SK-N-SH (cell line): ENCODE results near the gene ARFIP1. TPM values are rescaled to one million over a fixed set of nuclear protein-coding genes. Genes with fewer than 3 reads are reported as not detected.

Source experiments
- CTCF ChIA-PET: fragments of 300-600, 350-600 bp; formaldehyde crosslinking; extraction: SDS; loops from one replicate; lab custom pipeline; 2021; lab: Yijun Ruan, JAX
- POLR2A ChIA-PET: fragments of 350-600 bp; sonication (Branson Sonifier 250); formaldehyde crosslinking; extraction: SDS; loops from one replicate; lab custom pipeline; 2020; ENCODE audit warnings: antibody characterized with exemption, inconsistent platforms; lab: Yijun Ruan, JAX
- DNase-seq: peaks from one replicate; pipeline ENCODE4 v3.0.0; 2012
- H2AFZ ChIP-seq: fragments of 200-600 bp; sonication (generic); 2 replicates; pipeline ENCODE4 v1.8.1; 2016; ENCODE audit warnings: antibody characterized with exemption, mild to moderate bottlenecking, low read depth
- H3F3A ChIP-seq: fragments of 200-600 bp; sonication (generic); replicated peaks from 2 replicates; pipeline ENCODE3; 2016; ENCODE audit warnings: antibody characterized with exemption, mild to moderate bottlenecking; ENCODE audit not compliant: insufficient read depth
- H3K27ac ChIP-seq, 2 experiments: fragments of 200-500 bp in 1 of 2; fragments of 200-600 bp in 1 of 2; sonication (Bioruptor generic) in 1 of 2; sonication (generic), shearing (Covaris generic) in 1 of 2; 2 replicates each; pipeline versions ENCODE4 v1.5.1 to v1.6.1; 2014 to 2016; ENCODE audit warnings: low read depth in 2 of 2, inconsistent platforms in 1 of 2, low read length in 1 of 2, mild to moderate bottlenecking in 1 of 2, mixed read lengths in 1 of 2
- H3K27me3 ChIP-seq: fragments of 200-600 bp; sonication (generic), shearing (Covaris generic); 2 replicates; pipeline ENCODE4 v1.6.1; 2016; ENCODE audit warnings: mixed run types; ENCODE audit not compliant: insufficient read depth
- H3K36me3 ChIP-seq, 2 experiments: fragments of 200-500 bp in 1 of 2; fragments of 200-600 bp in 1 of 2; sonication (Bioruptor generic) in 1 of 2; sonication (generic) in 1 of 2; replicated peaks in 1 of 2; 2 replicates each; pipeline versions ENCODE3 to v1.5.1; 2014 to 2016; ENCODE audit warnings: low read length in 1 of 2, mild to moderate bottlenecking in 1 of 2; ENCODE audit not compliant: insufficient read depth in 2 of 2, control insufficient read depth in 1 of 2
- H3K4me1 ChIP-seq, 2 experiments: fragments of 200-500 bp in 1 of 2; fragments of 200-600 bp in 1 of 2; sonication (Bioruptor generic) in 1 of 2; sonication (generic), shearing (Covaris generic) in 1 of 2; 2 replicates each; pipeline versions ENCODE4 v1.5.1 to v1.6.1; 2014 to 2016; ENCODE audit warnings: low read depth in 1 of 2, low read length in 1 of 2, mixed run types in 1 of 2; ENCODE audit not compliant: insufficient read depth in 2 of 2, control insufficient read depth in 1 of 2
- H3K4me2 ChIP-seq: fragments of 200-600 bp; sonication (generic), shearing (Covaris generic); 2 replicates; pipeline ENCODE4 v1.6.1; 2017; ENCODE audit warnings: mixed run types
- H3K4me3 ChIP-seq, 2 experiments: fragments of 200-500 bp in 1 of 2; fragments of 200-600 bp in 1 of 2; sonication (Bioruptor generic) in 1 of 2; sonication (generic), shearing (Covaris generic) in 1 of 2; 2 replicates each; pipeline versions ENCODE4 v1.5.1 to v1.8.1; 2014 to 2016; ENCODE audit warnings: low read depth in 2 of 2, inconsistent platforms in 1 of 2, low read length in 1 of 2, mild to moderate bottlenecking in 1 of 2, mixed read lengths in 1 of 2, moderate library complexity in 1 of 2
- H3K79me2 ChIP-seq: fragments of 200-600 bp; sonication (generic); 2 replicates; pipeline ENCODE4 v1.8.1; 2017; ENCODE audit warnings: mild to moderate bottlenecking; ENCODE audit not compliant: insufficient read depth
- H3K9ac ChIP-seq: fragments of 200-600 bp; sonication (generic); 2 replicates; pipeline ENCODE4 v1.6.1; 2017; ENCODE audit warnings: mixed run types
- H3K9me2 ChIP-seq: fragments of 200-600 bp; sonication (generic); 2 replicates; pipeline ENCODE4 v1.6.1; 2017; ENCODE audit warnings: mixed run types
- H3K9me3 ChIP-seq: fragments of 200-600 bp; sonication (generic); 2 replicates; pipeline ENCODE4 v1.6.1; 2017; ENCODE audit warnings: mixed run types, mild to moderate bottlenecking, moderate library complexity
- H4K20me1 ChIP-seq: fragments of 200-600 bp; sonication (generic); 2 replicates; pipeline ENCODE4 v1.6.1; 2017; ENCODE audit warnings: mild to moderate bottlenecking, mixed run types; ENCODE audit not compliant: insufficient read depth
- CHD2 ChIP-seq: fragments of 150-350 bp; IDR thresholded peaks from 2 replicates; pipeline ENCODE4 v1.6.1; 2018; ENCODE audit warnings: low read length; ENCODE audit not compliant: partially characterized antibody
- CTCF ChIP-seq: fragments of 200-600 bp; sonication (generic); IDR thresholded peaks from 2 replicates; pipeline ENCODE4 v1.6.1; 2017; ENCODE audit warnings: antibody characterized with exemption, mild to moderate bottlenecking, moderate library complexity
- ELF1 ChIP-seq: IDR thresholded peaks from 2 replicates; pipeline ENCODE4 v1.4.0; 2012
- EP300 ChIP-seq, 2 experiments: IDR thresholded peaks; 2 replicates each; pipeline versions ENCODE4 v1.4.0 to v1.6.1; 2012; ENCODE audit warnings: borderline replicate concordance in 1 of 2, low read depth in 1 of 2, low read length in 1 of 2
- EZH2phosphoT487 ChIP-seq: fragments of 200-600 bp; sonication (generic); IDR thresholded peaks from 2 replicates; pipeline ENCODE4 v1.6.1; 2017; ENCODE audit warnings: low read depth, mixed run types, mild to moderate bottlenecking, antibody characterized with exemption, moderate library complexity, borderline replicate concordance
- JUND ChIP-seq: IDR thresholded peaks from 2 replicates; pipeline ENCODE4 v1.4.0; 2012
- MEF2A ChIP-seq: IDR thresholded peaks from 2 replicates; pipeline ENCODE4 v1.4.0; 2012; ENCODE audit warnings: low read depth, borderline replicate concordance
- MXI1 ChIP-seq: IDR thresholded peaks from 2 replicates; pipeline ENCODE4 v1.6.1; 2012; ENCODE audit warnings: mild to moderate bottlenecking, low read depth, low read length, improper control_type of control experiment
- NFIC ChIP-seq: IDR thresholded peaks from 2 replicates; pipeline ENCODE4 v1.4.0; 2012; ENCODE audit warnings: borderline replicate concordance
- POLR2AphosphoS5 ChIP-seq: IDR thresholded peaks from 2 replicates; pipeline ENCODE4 v1.6.1; 2012; ENCODE audit warnings: low read depth, low read length
- RCOR1 ChIP-seq: fragments of 150-350 bp; IDR thresholded peaks from 2 replicates; pipeline ENCODE4 v1.6.1; 2017; ENCODE audit warnings: antibody characterized with exemption, low read length
- RFX5 ChIP-seq: IDR thresholded peaks from 2 replicates; pipeline ENCODE4 v1.6.1; 2012; ENCODE audit warnings: mild to moderate bottlenecking, improper control_type of control experiment, low read length
- RXRA ChIP-seq: IDR thresholded peaks from 2 replicates; pipeline ENCODE4 v1.4.0; 2012; ENCODE audit warnings: low read depth, mild to moderate bottlenecking, borderline replicate concordance
- SMC3 ChIP-seq: IDR thresholded peaks from 2 replicates; pipeline ENCODE4 v1.6.1; 2012; ENCODE audit warnings: low read depth, low read length, improper control_type of control experiment
- USF1 ChIP-seq: IDR thresholded peaks from 2 replicates; pipeline ENCODE4 v1.4.0; 2012; ENCODE audit warnings: low read depth, borderline replicate concordance
- YY1 ChIP-seq: IDR thresholded peaks from 2 replicates; pipeline ENCODE4 v1.4.0; 2012; ENCODE audit warnings: low read depth, mild to moderate bottlenecking
- ZBTB33 ChIP-seq: IDR thresholded peaks from 2 replicates; pipeline ENCODE4 v1.4.0; 2012; ENCODE audit warnings: low read depth, borderline replicate concordance
- WGBS: methylation state at CpG from one replicate; pipeline ENCODE4 v1.1.6; 2017; ENCODE audit warnings: low lambda C conversion rate; 5-methylcytosine and 5-hydroxymethylcytosine counted together
- polyA plus RNA-seq, 3 experiments: library from polyadenylated mRNA; depleted of rRNA; stranded (reverse); fragments of >200 nt; gene quantifications; 2 replicates each; pipeline ENCODE4 v1.2.3, GENCODE V29; 2012

The ARFIP1 gene
- polyA plus RNA-seq, 1 of the 3 experiments (the other 2 are of a cell fraction): 15.7 TPM

GRCh38 chr4:152935143-152935542 is 155.4 kb downstream of the ARFIP1 start:
- no peaks in the 10 kb centered on the region for H3F3A ChIP-seq
- H2AFZ ChIP-seq: no peak overlapping the region
- H3K9me2 ChIP-seq: no peaks in the 10 kb centered on the region
- no peak overlapping the region for H3K9ac ChIP-seq
- H3K27ac ChIP-seq: no peak overlapping the region
- H3K36me3 ChIP-seq: no peaks in the 10 kb centered on the region
- no peaks in the 10 kb centered on the region for H4K20me1 ChIP-seq
- 82% methylated on average over 16 of the region's 16 CpGs for WGBS
- TF ChIP-seq CTCF (no peak), MXI1 (no peak), POLR2AphosphoS5 (no peak), EZH2phosphoT487 (no peak), RXRA (no peak), RCOR1 (no peak), SMC3 (no peak), JUND (no peak), RFX5 (no peak), NFIC (no peak), ZBTB33 (no peak), USF1 (no peak), EP300 (IDR thresholded peaks at IDR 0.05; ENCODE audit: borderline replicate concordance in 1 of 2, low read depth in 1 of 2, low read length in 1 of 2) (no peak), ELF1 (no peak), CHD2 (no peak), MEF2A (no peak), YY1 (no peak)
- TF ChIP-seq, all 33 proteins: peak for 0
- H3K9me3 ChIP-seq: no peaks in the 10 kb centered on the region
- peaks cover 0 to 5% of the 10 kb centered on the region in 2 experiments; a peak in 1 of 4 replicates for H3K4me1 ChIP-seq
- H3K27me3 ChIP-seq: peaks cover 34% of the 10 kb centered on the region
- no peaks in the 10 kb centered on the region for H3K79me2 ChIP-seq
- H3K4me2 ChIP-seq: no peak overlapping the region
- ChIA-PET CTCF (interaction anchor here (0.9 to 1.7 kb wide), 2 partner anchors 24 to 25 kb away, joined by 3 to 7 read pairs; no protein-coding TSS in a partner anchor), POLR2A (interaction anchor here (0.6 kb wide), 1 partner anchor 345 kb away, joined by 5 read pairs; no protein-coding TSS in a partner anchor)
- DNase-seq: no peak
- H3K4me3 ChIP-seq: no peak overlapping the region
